ENCODE data around the gene HSPA6.

HSPA6 gene

DNA sequence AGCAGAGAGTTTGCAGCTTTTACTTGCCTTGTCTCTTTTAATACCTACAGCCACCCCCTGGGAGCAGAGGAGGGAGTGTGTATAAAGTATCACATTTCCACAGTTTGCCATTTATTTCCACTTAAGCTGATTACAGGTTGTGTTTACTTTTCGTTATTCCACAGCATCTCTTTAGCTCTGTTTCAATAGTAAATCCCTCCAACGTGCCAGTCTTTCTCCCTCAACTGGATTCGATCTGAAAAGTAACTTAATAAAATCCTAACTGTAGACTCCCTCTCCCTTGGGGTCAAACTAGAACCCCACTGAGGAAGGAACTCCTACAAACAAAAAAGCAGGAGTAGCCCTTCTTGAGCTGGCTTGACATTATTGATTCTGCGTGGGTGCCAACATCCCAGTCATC, 22.2 kb upstream of the HSPA6 start (continued):
- TF ChIP-seq, protein P1, sequence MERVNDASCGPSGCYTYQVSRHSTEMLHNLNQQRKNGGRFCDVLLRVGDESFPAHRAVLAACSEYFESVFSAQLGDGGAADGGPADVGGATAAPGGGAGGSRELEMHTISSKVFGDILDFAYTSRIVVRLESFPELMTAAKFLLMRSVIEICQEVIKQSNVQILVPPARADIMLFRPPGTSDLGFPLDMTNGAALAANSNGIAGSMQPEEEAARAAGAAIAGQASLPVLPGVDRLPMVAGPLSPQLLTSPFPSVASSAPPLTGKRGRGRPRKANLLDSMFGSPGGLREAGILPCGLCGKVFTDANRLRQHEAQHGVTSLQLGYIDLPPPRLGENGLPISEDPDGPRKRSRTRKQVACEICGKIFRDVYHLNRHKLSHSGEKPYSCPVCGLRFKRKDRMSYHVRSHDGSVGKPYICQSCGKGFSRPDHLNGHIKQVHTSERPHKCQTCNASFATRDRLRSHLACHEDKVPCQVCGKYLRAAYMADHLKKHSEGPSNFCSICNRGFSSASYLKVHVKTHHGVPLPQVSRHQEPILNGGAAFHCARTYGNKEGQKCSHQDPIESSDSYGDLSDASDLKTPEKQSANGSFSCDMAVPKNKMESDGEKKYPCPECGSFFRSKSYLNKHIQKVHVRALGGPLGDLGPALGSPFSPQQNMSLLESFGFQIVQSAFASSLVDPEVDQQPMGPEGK (tag by site-specific recombination; IDR thresholded peaks at IDR 0.05), result peak; percentile 32; the same call in 1 of the 2 replicates
- TF ChIP-seq ZNF596 (tag by site-specific recombination; IDR thresholded peaks at IDR 0.05) (peak; percentile 44; the same call in 1 of the 2 replicates), ZNF48 (tag by site-specific recombination; IDR thresholded peaks at IDR 0.05) (no peak), IKZF3 (tag by site-specific recombination; IDR thresholded peaks at IDR 0.05) (peak; percentile 66; the same call in 1 of the 2 replicates), SCRT1 (tag by site-specific recombination; IDR thresholded peaks at IDR 0.05; ENCODE audit: borderline replicate concordance) (peak; percentile 33; the same call in 1 of the 2 replicates), OVOL3 (tag by site-specific recombination; IDR thresholded peaks at IDR 0.05) (peak; percentile 63), SP3 (tag by site-specific recombination; IDR thresholded peaks at IDR 0.05) (0 out of 2 replicates have a peak, but pooled peaks have one; percentile 13), ZNF26 (tag by site-specific recombination; IDR thresholded peaks at IDR 0.05) (no peak), ZIC2 (tag by site-specific recombination; IDR thresholded peaks at IDR 0.05) (0 out of 2 replicates have a peak, but pooled peaks have one; percentile 16), ZFP69B (tag by site-specific recombination; IDR thresholded peaks at IDR 0.05) (peak; percentile 76; the same call in 1 of the 2 replicates), ZNF791 (tag by site-specific recombination; IDR thresholded peaks at IDR 0.05) (no peak), ZNF140 (tag by site-specific recombination; IDR thresholded peaks at IDR 0.05) (no peak), ZNF629 (tag by site-specific recombination; IDR thresholded peaks at IDR 0.05) (peak; percentile 29; the same call in 1 of the 2 replicates), ZEB2 (tag by site-specific recombination; IDR thresholded peaks at IDR 0.05) (0 out of 2 replicates have a peak, but pooled peaks have one; percentile 34), KLF1 (tag by site-specific recombination; IDR thresholded peaks at IDR 0.05) (peak; percentile 55; the same call in 1 of the 2 replicates), REST (tag by site-specific recombination; IDR thresholded peaks at IDR 0.05) (no peak), ZNF169 (tag by site-specific recombination; IDR thresholded peaks at IDR 0.05) (no peak), ZNF792 (tag by site-specific recombination; IDR thresholded peaks at IDR 0.05) (no peak), ZSCAN16 (tag by site-specific recombination; IDR thresholded peaks at IDR 0.05) (no peak)
- TF ChIP-seq, protein P2, sequence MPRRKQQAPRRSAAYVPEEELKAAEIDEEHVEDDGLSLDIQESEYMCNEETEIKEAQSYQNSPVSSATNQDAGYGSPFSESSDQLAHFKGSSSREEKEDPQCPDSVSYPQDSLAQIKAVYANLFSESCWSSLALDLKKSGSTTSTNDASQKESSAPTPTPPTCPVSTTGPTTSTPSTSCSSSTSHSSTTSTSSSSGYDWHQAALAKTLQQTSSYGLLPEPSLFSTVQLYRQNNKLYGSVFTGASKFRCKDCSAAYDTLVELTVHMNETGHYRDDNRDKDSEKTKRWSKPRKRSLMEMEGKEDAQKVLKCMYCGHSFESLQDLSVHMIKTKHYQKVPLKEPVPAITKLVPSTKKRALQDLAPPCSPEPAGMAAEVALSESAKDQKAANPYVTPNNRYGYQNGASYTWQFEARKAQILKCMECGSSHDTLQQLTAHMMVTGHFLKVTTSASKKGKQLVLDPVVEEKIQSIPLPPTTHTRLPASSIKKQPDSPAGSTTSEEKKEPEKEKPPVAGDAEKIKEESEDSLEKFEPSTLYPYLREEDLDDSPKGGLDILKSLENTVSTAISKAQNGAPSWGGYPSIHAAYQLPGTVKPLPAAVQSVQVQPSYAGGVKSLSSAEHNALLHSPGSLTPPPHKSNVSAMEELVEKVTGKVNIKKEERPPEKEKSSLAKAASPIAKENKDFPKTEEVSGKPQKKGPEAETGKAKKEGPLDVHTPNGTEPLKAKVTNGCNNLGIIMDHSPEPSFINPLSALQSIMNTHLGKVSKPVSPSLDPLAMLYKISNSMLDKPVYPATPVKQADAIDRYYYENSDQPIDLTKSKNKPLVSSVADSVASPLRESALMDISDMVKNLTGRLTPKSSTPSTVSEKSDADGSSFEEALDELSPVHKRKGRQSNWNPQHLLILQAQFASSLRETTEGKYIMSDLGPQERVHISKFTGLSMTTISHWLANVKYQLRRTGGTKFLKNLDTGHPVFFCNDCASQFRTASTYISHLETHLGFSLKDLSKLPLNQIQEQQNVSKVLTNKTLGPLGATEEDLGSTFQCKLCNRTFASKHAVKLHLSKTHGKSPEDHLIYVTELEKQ (tag by site-specific recombination; IDR thresholded peaks at IDR 0.05; ENCODE audit: borderline replicate concordance), result peak; percentile 71; the same call in 1 of the 2 replicates
- TF ChIP-seq, protein P3, sequence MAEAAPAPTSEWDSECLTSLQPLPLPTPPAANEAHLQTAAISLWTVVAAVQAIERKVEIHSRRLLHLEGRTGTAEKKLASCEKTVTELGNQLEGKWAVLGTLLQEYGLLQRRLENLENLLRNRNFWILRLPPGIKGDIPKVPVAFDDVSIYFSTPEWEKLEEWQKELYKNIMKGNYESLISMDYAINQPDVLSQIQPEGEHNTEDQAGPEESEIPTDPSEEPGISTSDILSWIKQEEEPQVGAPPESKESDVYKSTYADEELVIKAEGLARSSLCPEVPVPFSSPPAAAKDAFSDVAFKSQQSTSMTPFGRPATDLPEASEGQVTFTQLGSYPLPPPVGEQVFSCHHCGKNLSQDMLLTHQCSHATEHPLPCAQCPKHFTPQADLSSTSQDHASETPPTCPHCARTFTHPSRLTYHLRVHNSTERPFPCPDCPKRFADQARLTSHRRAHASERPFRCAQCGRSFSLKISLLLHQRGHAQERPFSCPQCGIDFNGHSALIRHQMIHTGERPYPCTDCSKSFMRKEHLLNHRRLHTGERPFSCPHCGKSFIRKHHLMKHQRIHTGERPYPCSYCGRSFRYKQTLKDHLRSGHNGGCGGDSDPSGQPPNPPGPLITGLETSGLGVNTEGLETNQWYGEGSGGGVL (tag by site-specific recombination; IDR thresholded peaks at IDR 0.05), result peak; percentile 59
- TF ChIP-seq, protein P4, sequence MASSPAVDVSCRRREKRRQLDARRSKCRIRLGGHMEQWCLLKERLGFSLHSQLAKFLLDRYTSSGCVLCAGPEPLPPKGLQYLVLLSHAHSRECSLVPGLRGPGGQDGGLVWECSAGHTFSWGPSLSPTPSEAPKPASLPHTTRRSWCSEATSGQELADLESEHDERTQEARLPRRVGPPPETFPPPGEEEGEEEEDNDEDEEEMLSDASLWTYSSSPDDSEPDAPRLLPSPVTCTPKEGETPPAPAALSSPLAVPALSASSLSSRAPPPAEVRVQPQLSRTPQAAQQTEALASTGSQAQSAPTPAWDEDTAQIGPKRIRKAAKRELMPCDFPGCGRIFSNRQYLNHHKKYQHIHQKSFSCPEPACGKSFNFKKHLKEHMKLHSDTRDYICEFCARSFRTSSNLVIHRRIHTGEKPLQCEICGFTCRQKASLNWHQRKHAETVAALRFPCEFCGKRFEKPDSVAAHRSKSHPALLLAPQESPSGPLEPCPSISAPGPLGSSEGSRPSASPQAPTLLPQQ (tag by site-specific recombination; IDR thresholded peaks at IDR 0.05), result peak; percentile 92
